Neural crest cell (in vitro differentiated cells): ENCODE data around the gene RSPRY1. TPM values are rescaled to one million over a fixed set of nuclear protein-coding genes. Genes with fewer than 3 reads are reported as not detected.

Experiments used
- DNase-seq: peaks from one replicate; pipeline ENCODE4 v3.0.0; 2021; ENCODE audit warnings: low read depth, mixed read lengths, low spot score
- H3K27ac Mint-ChIP-seq: one replicate; pipeline ENCODE4 v1.8.0; 2021; ENCODE audit warnings: mild to moderate bottlenecking, mixed read lengths; ENCODE audit not compliant: unreplicated experiment
- H3K27me3 Mint-ChIP-seq: 2 replicates; pipeline ENCODE4 v1.8.0; 2021; ENCODE audit warnings: low read depth, mild to moderate bottlenecking, mixed read lengths
- H3K36me3 Mint-ChIP-seq: 2 replicates; pipeline ENCODE4 v1.8.0; 2021; ENCODE audit warnings: low read depth, mild to moderate bottlenecking, mixed read lengths
- H3K4me1 Mint-ChIP-seq: 2 replicates; pipeline ENCODE4 v1.8.0; 2021; ENCODE audit warnings: mixed read lengths
- H3K4me3 Mint-ChIP-seq: one replicate; pipeline ENCODE4 v1.8.0; 2021; ENCODE audit warnings: mild to moderate bottlenecking, mixed read lengths
- H3K9me3 Mint-ChIP-seq: 2 replicates; pipeline ENCODE4 v1.8.0; 2021; ENCODE audit warnings: mixed read lengths
- total RNA-seq: library from RNA; stranded (reverse); gene quantifications from 2 replicates; pipeline ENCODE4 v1.2.1, GENCODE V29; 2021
- TF ChIP-seq, protein P1 (sequence below): fragments of 200-600 bp; sonication (generic); conservative IDR thresholded peaks from 2 replicates; pipeline ENCODE4 v1.5.0; 2021; ENCODE audit warnings: antibody characterized with exemption, mild to moderate bottlenecking

The RSPRY1 gene
- total RNA-seq, 1 donor from 2014 or later: 53.4 TPM

DNA sequence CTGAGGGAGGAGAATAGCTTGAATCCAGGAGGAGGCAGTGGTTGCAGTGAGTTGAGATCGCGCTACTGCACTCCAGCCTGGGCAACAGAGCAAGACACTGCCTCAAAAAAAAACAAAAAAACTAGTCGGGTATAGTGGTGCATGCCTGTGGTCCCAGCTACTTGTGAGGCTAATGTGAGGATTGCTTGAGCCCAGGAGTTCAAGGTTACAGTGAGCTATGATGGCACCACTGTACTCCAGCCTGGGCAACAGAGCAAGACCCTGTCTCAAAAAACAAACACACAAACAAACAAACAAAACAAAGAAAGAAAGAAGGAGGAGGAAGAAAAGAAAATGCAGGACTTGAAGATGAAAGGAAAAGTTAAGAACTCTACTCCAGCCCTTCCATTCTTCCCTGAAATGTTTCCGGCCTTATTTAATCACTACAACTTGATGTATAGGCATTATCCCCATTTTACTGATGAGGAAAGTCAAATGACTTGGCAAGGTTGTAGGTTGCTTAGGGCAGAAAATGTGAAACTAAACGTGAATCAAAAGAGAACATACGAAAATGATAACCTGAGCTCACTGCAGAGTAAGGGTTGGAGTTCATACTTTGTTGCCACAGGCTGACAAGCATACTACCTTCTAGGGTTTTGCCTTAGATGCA, 30.3 kb upstream of the RSPRY1 start:
- no peak for DNase-seq
- Mint-ChIP-seq H3K4me1 (no peaks in the 10 kb centered on the region), H3K27ac (peak overlapping the region; percentile 24), H3K36me3 (peaks cover 23% of the 10 kb centered on the region), H3K27me3 (no peaks in the 10 kb centered on the region), H3K9me3 (no peaks in the 10 kb centered on the region), H3K4me3 (no peak overlapping the region)
- TF ChIP-seq, protein P1, sequence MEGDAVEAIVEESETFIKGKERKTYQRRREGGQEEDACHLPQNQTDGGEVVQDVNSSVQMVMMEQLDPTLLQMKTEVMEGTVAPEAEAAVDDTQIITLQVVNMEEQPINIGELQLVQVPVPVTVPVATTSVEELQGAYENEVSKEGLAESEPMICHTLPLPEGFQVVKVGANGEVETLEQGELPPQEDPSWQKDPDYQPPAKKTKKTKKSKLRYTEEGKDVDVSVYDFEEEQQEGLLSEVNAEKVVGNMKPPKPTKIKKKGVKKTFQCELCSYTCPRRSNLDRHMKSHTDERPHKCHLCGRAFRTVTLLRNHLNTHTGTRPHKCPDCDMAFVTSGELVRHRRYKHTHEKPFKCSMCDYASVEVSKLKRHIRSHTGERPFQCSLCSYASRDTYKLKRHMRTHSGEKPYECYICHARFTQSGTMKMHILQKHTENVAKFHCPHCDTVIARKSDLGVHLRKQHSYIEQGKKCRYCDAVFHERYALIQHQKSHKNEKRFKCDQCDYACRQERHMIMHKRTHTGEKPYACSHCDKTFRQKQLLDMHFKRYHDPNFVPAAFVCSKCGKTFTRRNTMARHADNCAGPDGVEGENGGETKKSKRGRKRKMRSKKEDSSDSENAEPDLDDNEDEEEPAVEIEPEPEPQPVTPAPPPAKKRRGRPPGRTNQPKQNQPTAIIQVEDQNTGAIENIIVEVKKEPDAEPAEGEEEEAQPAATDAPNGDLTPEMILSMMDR: no peak

DNA sequence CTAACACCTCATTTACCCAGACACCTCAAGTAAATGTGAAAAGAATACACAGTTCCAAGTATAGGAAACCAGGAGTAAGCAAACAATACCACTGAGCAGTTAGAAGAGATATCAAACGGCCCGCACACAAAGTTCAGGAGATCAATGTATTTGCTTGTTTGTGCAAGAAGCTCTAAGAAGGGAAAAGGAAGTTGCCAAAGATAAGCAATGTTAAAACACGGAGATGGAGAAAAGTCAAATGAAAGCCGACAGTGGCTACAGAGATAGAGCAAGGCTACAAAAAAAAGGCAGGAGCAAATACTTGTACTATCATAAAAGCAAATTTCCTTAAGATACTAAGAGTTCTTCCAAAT, 29.8 kb upstream of the RSPRY1 start:
- DNase-seq: no peak
- H3K4me1 Mint-ChIP-seq: no peaks in the 10 kb centered on the region
- peaks cover 23% of the 10 kb centered on the region for H3K36me3 Mint-ChIP-seq
- TF ChIP-seq, protein P1: no peak
- no peaks in the 10 kb centered on the region for H3K27me3 Mint-ChIP-seq
- H3K9me3 Mint-ChIP-seq: no peaks in the 10 kb centered on the region
- no peak overlapping the region for H3K27ac Mint-ChIP-seq
- no peak overlapping the region for H3K4me3 Mint-ChIP-seq

DNA sequence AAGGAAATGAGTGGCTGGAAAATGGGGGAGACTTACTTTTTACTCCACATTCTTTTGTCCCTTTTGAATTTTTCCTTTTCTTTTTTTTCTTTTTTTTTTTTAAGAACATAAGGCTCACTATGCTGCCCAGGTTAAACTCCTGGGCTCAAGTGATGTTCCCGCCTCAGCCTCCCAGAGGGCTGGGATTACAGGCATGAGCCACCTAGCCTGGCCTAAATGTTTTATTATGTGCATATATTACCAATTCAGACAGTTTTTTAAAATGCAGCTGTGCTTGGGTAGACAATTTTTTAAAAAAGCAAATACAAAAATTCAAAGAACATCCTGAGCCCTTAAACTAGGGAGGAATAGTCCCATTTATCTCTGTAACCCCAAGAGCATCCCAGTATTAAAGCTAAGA, 28.6 kb upstream of the RSPRY1 start:
- Mint-ChIP-seq H3K9me3 (no peaks in the 10 kb centered on the region), H3K36me3 (peaks cover 23% of the 10 kb centered on the region), H3K27me3 (no peaks in the 10 kb centered on the region), H3K4me1 (no peaks in the 10 kb centered on the region), H3K27ac (no peak overlapping the region), H3K4me3 (no peak overlapping the region)
- DNase-seq: no peak
- TF ChIP-seq, protein P1: no peak

DNA sequence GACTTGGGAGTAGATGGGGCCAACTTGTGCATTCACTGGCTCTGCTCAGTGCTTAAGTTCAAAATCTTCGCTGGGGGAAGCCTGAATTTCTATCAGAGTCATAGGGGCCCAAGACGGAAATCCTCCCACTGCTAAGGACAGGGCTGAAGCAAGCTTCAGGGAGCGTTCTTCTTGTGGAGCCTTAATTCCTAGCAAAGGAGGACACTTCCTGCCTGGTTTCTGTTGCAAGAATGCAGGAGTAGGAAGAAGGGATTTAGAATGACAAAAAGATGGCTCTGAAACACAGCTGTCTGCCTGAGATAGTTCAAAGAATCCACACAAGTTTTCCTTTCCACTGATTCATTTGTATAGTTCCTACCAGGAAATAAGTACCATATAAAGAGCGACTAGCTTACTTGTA, 26.7 kb upstream of the RSPRY1 start:
- TF ChIP-seq, protein P1: no peak
- no peaks in the 10 kb centered on the region for H3K27me3 Mint-ChIP-seq
- peaks cover 22% of the 10 kb centered on the region for H3K36me3 Mint-ChIP-seq
- no peak overlapping the region for H3K27ac Mint-ChIP-seq
- no peak for DNase-seq
- H3K4me1 Mint-ChIP-seq: no peaks in the 10 kb centered on the region
- no peaks in the 10 kb centered on the region for H3K9me3 Mint-ChIP-seq
- no peak overlapping the region for H3K4me3 Mint-ChIP-seq

DNA sequence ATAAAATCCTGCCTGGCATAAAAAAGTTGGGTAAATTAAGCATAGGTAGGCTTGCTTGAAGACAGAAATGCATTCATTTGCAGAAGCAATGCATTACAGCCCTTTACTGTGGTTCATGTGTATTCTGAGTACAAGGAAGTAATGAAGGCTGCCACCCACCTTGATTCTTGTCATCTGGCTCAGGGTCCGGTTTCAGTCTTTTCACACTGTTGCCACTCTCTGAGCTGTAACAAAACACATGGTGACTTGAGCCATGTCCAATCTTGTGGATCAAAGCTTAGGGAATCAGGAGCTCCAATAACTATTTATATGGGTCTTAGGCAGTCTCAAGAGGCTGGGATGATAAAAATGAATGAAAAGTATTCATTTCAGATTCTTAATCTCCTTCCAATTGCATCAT, 22.3 kb upstream of the RSPRY1 start:
- Mint-ChIP-seq H3K9me3 (no peaks in the 10 kb centered on the region), H3K4me1 (peaks cover 5% of the 10 kb centered on the region), H3K4me3 (no peak overlapping the region), H3K36me3 (peaks cover 19% of the 10 kb centered on the region), H3K27me3 (no peaks in the 10 kb centered on the region), H3K27ac (no peak overlapping the region)
- DNase-seq: no peak
- TF ChIP-seq, protein P1: no peak

DNA sequence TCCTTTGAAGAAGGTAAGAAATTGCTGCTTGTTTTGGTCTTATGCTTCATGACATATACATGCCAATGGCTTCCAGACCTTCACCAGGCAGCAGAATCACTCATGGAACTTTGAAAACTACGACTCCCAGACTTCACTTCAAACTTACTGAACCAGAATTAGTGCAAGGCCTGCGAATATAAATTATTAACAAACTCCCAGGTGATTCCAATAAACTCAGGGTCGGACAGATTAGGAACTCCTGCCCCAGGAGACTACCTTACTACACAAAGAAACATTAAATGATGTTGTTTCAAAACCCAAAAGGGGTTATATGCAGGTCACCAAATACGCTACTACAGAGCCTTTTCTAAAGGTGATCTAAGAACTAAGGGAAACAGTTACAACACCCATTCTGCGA, 20.6 kb upstream of the RSPRY1 start:
- Mint-ChIP-seq H3K4me1 (peaks cover 16% of the 10 kb centered on the region), H3K36me3 (peaks cover 11% of the 10 kb centered on the region), H3K27ac (no peak overlapping the region), H3K9me3 (no peaks in the 10 kb centered on the region), H3K4me3 (no peak overlapping the region), H3K27me3 (no peaks in the 10 kb centered on the region)
- DNase-seq: no peak
- TF ChIP-seq, protein P1: no peak
